Esophagus squamous epithelium (tissue), 4 donors: Measurements from ENCODE around the gene CBFA2T2.

Source experiments
- CTCF ChIP-seq, 6 experiments: fragments of 450-650 bp in 4 of 6; fragments of 200-600 bp in 2 of 6; sonication (generic) in 2 of 6; IDR thresholded peaks; one replicate each; pipeline ENCODE4 v1.5.1; 2016 to 2019; ENCODE audit warnings: antibody characterized with exemption in 6 of 6, mild to moderate bottlenecking in 4 of 6, moderate library complexity in 4 of 6
- POLR2A ChIP-seq, 4 donors: fragments of 450-650 bp; IDR thresholded peaks; one replicate each; pipeline ENCODE4 v1.6.1; 2017; ENCODE audit warnings: antibody characterized with exemption in 4 of 4, mild to moderate bottlenecking in 4 of 4, moderate library complexity in 3 of 4

- TF ChIP-seq CTCF (IDR thresholded peaks at IDR 0.05): peak; percentile 64 to 71 (median 66)
- no peak for TF ChIP-seq POLR2A (IDR thresholded peaks at IDR 0.05)
Measured at GRCh38 chr20:33653218-33653899, 163.5 kb downstream of the CBFA2T2 start.
